GM12864 (cell line): ENCODE measurements around the gene DGKH.

Source experiments
- DNase-seq: peaks from one replicate; pipeline ENCODE4 v3.0.0-alpha.2; 2011; ENCODE audit warnings: low read depth
- H3K4me3 ChIP-seq: 2 replicates; pipeline ENCODE4 v1.5.1; 2011; ENCODE audit warnings: mild to moderate bottlenecking, low read depth, low read length, control low read depth
- TF ChIP-seq, protein P1 (sequence below): IDR thresholded peaks from 2 replicates; pipeline ENCODE4 v1.5.1; 2011; ENCODE audit warnings: low read depth, mild to moderate bottlenecking, moderate library complexity, low read length, control low read depth, inconsistent platforms; ENCODE audit errors: missing control alignments

Gene DGKH

DNA sequence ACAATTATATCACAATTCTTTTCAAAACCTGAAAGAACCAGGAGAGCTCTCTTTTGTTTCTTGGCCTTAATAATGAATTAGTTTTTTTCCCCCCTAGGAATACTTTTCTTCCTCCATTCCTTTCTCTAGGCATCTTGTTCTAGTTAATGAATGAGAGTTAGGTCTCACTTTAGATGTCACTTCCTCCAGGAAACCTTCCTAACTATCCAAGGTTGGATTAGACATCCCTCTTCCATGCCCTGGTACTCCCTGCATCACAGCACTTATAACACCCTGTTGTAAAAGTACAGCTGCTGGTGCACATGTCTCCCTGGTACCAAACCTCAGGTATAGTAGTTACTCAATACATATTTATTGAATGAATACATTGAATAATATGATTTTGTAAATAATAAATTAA is 21.2 kb upstream of the DGKH start:
- TF ChIP-seq, protein P1, sequence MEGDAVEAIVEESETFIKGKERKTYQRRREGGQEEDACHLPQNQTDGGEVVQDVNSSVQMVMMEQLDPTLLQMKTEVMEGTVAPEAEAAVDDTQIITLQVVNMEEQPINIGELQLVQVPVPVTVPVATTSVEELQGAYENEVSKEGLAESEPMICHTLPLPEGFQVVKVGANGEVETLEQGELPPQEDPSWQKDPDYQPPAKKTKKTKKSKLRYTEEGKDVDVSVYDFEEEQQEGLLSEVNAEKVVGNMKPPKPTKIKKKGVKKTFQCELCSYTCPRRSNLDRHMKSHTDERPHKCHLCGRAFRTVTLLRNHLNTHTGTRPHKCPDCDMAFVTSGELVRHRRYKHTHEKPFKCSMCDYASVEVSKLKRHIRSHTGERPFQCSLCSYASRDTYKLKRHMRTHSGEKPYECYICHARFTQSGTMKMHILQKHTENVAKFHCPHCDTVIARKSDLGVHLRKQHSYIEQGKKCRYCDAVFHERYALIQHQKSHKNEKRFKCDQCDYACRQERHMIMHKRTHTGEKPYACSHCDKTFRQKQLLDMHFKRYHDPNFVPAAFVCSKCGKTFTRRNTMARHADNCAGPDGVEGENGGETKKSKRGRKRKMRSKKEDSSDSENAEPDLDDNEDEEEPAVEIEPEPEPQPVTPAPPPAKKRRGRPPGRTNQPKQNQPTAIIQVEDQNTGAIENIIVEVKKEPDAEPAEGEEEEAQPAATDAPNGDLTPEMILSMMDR: no peak
- H3K4me3 ChIP-seq: no peak overlapping the region
- no peak for DNase-seq

DNA sequence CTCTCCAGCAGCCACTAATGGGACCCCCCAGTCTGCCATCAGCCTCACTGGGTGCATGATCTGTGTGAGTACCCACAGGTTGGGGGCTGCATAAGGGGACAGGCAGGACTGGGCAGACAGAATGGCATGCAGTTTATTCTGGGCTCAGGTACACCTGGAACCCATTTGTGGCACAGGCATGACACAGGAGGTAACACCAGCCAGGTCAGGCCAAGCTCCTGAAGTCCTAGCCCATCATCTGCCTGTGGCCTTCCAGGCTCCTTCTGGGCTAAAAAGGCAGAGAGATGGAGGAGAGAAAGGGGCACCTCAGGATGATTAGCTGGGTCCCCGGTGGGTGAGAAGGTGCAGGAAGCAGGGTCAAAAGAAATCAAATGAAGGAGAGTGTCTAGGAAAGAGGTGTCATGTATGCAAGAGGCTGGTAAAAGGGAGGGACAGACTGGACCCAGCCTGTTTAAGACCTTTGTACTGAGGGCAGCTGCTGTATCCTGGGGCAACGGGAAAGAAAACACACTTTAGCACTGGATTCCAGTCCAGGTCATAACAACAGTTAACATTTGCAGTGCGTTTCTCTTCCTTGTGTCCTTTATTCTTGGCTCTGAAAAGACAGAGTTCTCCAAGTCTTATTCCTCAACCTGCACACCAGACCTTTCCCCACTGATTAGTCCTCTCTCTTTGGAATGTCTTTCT is 20.2 kb upstream of the DGKH start:
- H3K4me3 ChIP-seq: no peak overlapping the region
- TF ChIP-seq, protein P1: no peak
- DNase-seq: no peak

DNA sequence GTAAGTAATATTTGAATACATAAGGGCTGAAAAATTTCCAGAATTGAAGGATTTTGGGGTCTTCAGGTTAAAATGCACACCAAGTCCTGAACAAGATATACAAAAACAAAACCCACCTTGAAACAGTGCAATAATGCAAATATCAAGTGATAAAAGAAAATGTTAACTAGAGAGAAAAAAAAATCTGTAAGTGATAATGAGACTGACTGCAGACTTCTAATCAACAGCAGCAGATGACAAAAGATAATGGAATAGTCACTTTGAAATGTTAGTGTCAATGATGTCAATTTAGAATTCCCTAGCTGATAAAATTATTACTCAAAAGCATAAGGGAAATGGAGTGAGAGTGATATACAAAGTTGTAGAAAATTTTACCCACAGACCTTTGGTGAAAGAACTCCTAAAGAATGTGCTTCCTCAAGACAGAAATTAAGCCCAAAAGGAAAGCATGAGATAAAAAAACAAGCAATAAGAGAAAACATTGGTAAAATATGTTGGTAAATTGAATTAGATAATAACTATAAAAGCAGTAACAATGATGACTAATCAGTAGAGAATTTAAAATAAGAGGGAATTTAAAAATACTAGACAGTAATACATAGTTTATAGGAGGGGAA is 12.4 kb upstream of the DGKH start:
- TF ChIP-seq, protein P1: no peak
- no peak overlapping the region for H3K4me3 ChIP-seq
- no peak for DNase-seq

DNA sequence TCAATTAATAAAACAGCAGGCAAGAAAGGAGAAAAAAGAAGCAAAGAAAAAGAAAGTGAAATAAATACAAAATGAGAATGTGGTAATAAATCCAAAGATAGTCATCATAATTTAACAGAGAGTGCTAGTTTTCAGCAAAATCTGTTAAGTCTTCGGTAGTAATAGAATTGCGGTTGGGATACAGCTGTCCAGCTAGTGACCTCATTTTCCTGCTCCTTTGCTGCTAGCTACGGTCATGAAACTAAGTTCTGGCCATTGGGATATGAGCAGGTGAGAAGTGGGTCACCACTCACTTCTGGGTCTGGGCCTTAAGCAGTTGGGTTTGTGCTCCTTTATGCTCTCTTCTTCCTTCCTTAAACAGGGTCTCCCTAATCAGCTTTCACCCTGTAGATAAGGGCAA is 11.7 kb upstream of the DGKH start:
- DNase-seq: no peak

DNA sequence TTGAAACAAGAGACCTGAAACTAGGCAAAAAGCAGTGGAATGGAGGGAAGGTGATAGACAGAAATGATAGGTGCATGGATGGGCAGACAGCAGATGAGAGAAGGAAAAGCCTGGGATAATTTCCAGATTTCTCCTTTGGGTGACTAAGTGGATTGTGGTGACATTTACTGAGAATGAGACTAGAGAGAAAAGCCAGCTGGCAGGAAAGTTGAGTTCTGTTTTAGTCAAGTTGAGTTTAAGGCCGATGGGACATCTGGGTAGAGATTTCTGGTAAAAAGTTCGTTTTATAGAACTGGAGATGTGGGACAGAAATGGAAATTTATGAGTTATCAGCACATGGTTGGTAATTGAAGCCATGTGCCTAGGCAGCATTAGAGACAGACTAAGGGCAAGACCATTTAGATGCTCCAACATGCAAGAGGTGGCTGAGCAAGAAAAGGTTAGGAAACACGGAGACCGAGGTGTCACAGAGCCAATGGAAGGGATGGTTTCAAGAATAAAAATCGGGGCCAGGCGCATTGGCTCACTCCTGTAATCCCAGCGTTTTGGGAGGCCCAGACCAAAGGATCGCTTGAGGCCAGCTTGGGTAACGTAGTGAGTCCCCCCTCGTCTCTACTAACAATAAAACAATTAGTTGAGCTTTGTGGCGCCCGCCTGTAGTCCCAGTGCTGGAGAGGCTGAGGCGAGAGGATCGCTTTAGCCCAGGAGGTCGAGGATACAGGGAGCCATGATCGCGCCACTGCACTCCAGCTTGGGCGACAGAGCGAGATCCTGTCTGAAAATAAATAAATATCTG is 9.6 kb upstream of the DGKH start:
- H3K4me3 ChIP-seq: no peak overlapping the region
- TF ChIP-seq, protein P1: no peak
- DNase-seq: no peak

More for the DNA sequence above, 11.7 kb upstream of the DGKH start:
- no peak overlapping the region for H3K4me3 ChIP-seq
- TF ChIP-seq, protein P1: no peak

DNA sequence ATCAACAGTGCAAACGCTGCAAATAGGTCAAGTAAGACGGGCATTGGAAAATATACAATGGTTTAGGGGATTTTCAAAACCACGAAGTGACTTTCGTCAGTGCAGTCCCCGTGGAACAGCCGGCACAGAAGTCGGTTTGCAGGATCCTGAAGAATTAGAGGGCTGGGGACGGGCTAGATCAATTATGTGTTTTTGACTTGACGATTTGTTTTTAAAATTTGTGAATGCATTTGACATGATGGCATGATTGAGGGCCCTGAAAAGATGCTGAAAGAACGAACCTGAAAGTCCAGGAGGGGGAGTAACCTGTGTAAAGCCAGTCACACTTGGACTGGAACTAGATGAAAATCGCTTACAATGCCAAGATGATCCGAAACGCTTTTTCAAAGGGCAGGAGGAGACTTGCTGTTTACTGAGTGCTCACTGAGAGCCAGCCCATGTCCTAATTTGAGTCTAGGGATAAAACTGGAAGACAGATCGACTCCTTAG is 8.9 kb upstream of the DGKH start:
- DNase-seq: no peak
- TF ChIP-seq, protein P1: no peak

More for the DNA sequence above, 8.9 kb upstream of the DGKH start:
- peak overlapping the region; percentile 60 for H3K4me3 ChIP-seq
